ENCODE measurements around the gene TRIP12.

GRCh38 chr2:229930656-229931055 lies 8.8 kb upstream of the TRIP12 start:
- TF ChIP-seq CTCF (IDR thresholded peaks at IDR 0.05) (no peak), POLR2A (IDR thresholded peaks at IDR 0.05) (no peak)

All from Peyer's patch (tissue), 4 donors.